Tibial nerve (tissue), 3 donors: ENCODE data around the gene AGT.

ENCODE experiments used
- POLR2A ChIP-seq, 2 donors: fragments of 450-650 bp; IDR thresholded peaks; one replicate each; pipeline ENCODE4 v1.6.1; 2017; ENCODE audit warnings: antibody characterized with exemption in 2 of 2, mild to moderate bottlenecking in 2 of 2, moderate library complexity in 2 of 2
- TF ChIP-seq, protein P1 (sequence below), 5 experiments: fragments of 200-600 bp in 3 of 5; fragments of 450-650 bp in 2 of 5; sonication (generic) in 3 of 5; IDR thresholded peaks; one replicate each; pipeline ENCODE4 v1.5.1; 2016 to 2019; ENCODE audit warnings: antibody characterized with exemption in 5 of 5, mild to moderate bottlenecking in 3 of 5, moderate library complexity in 2 of 5

DNA sequence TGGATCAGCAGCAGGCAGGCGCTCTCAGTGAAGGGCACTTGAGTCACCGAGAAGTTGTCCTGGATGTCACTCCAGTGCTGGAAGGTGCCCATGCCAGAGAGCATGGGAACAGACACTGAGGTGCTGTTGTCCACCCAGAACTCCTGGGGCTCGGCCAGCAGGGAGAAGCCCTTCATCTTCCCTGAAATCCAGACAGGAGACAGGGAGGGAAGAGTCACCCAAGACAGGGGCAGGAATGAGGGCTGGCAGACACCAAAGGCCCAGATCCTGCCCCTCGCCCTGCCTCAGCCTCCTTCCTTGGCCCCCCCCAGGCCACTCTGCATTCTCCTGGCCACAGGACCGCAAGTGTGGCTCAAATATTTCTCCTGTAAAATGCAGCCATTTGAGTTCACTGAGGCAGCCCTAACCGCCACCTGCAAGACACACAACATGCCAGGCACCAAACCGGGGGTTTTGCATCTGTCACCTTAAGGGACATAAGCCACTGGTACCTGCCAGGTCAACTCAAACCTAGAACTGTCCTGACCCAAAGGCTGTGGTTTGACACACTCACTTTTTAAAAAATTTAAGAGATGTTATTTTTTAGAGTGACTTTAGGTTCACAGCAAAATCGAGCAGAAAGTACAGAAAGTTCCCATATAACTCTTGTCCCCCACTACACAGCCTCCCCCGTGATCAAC, 7.8 kb downstream of the AGT start:
- TF ChIP-seq, protein P1, sequence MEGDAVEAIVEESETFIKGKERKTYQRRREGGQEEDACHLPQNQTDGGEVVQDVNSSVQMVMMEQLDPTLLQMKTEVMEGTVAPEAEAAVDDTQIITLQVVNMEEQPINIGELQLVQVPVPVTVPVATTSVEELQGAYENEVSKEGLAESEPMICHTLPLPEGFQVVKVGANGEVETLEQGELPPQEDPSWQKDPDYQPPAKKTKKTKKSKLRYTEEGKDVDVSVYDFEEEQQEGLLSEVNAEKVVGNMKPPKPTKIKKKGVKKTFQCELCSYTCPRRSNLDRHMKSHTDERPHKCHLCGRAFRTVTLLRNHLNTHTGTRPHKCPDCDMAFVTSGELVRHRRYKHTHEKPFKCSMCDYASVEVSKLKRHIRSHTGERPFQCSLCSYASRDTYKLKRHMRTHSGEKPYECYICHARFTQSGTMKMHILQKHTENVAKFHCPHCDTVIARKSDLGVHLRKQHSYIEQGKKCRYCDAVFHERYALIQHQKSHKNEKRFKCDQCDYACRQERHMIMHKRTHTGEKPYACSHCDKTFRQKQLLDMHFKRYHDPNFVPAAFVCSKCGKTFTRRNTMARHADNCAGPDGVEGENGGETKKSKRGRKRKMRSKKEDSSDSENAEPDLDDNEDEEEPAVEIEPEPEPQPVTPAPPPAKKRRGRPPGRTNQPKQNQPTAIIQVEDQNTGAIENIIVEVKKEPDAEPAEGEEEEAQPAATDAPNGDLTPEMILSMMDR (IDR thresholded peaks at IDR 0.05), result no peak
- no peak for TF ChIP-seq POLR2A (IDR thresholded peaks at IDR 0.05)
